ENCODE results near the gene IL1RL2.

Gene IL1RL2

DNA sequence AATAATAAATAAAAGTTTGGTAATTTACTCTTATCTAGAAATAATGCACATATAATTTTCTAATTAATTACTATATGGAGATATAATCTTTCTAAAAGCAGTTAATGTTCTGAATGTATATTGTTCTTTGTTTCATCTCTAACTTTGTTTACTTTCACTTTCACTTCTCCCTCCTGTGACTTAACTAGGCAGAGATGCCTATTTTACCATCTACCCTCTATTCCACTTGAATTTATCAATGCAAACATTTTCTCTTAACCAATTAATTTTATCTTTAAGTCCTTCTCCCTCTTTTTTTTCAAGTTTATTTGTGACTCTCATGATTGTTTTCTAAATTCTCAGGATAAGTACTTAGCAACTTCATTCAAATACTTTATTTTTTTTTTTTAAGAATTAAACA is 69.5 kb downstream of the IL1RL2 start:
- H3K9ac ChIP-seq: no peak overlapping the region

DNA sequence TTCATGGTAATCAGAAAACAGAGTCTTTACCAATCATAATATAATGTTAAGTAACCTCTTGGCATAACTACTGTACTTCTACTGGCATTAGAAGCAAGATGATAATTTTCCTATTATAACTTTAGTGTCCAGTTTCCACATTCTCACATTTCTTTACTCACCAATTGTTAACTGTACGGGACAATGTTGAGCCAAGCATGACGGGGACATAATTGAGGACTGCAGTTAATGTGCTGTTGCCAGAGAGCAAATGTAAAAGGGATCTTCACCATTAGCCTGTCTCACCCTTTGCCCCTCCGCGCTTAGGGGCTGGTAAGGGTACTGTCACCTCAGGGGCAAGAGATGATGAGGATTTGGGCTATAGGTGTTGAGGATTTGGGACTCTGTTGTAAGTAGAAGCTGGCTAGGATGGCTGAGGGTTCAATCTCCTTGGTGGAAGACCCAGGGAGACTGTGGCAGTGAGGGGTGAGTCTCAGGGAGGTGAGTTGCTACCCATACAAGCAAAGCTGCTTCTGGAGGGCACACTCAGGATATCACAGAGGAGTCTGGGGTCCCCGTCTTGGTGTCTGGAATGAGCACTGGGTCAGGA is 70.1 kb downstream of the IL1RL2 start:
- Histone ChIP-seq H3K27ac (no peak overlapping the region), H3K4me3 (IDR thresholded peaks at IDR 0.05; ENCODE audit: insufficient read depth, low read depth, low read length) (no peak overlapping the region), H3K79me2 (ENCODE audit: insufficient read depth, low read depth) (no peaks in the 10 kb centered on the region), H4K20me1 (ENCODE audit: insufficient read depth) (no peaks in the 10 kb centered on the region), H3K4me2 (no peak overlapping the region), H2AFZ (ENCODE audit: low read depth) (no peak overlapping the region), H3K36me3 (ENCODE audit: insufficient read depth) (no peaks in the 10 kb centered on the region), H3K9ac (no peak overlapping the region), H3K4me1 (ENCODE audit: low read depth, poor library complexity, severe bottlenecking) (peaks cover 8% of the 10 kb centered on the region), H3K27me3 (ENCODE audit: insufficient read depth, low read depth) (no peaks in the 10 kb centered on the region)
- TF ChIP-seq, protein P1, sequence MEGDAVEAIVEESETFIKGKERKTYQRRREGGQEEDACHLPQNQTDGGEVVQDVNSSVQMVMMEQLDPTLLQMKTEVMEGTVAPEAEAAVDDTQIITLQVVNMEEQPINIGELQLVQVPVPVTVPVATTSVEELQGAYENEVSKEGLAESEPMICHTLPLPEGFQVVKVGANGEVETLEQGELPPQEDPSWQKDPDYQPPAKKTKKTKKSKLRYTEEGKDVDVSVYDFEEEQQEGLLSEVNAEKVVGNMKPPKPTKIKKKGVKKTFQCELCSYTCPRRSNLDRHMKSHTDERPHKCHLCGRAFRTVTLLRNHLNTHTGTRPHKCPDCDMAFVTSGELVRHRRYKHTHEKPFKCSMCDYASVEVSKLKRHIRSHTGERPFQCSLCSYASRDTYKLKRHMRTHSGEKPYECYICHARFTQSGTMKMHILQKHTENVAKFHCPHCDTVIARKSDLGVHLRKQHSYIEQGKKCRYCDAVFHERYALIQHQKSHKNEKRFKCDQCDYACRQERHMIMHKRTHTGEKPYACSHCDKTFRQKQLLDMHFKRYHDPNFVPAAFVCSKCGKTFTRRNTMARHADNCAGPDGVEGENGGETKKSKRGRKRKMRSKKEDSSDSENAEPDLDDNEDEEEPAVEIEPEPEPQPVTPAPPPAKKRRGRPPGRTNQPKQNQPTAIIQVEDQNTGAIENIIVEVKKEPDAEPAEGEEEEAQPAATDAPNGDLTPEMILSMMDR (conservative IDR thresholded peaks at IDR 0.05; ENCODE audit: low read depth, low read length): no peak

More for the DNA sequence above, 69.5 kb downstream of the IL1RL2 start:
- Histone ChIP-seq H3K4me3 (IDR thresholded peaks at IDR 0.05; ENCODE audit: insufficient read depth, low read depth, low read length) (no peak overlapping the region), H3K4me2 (0 out of 2 replicates have a peak overlapping the region, but pooled peaks have one; percentile 21), H3K36me3 (ENCODE audit: insufficient read depth) (no peaks in the 10 kb centered on the region), H3K4me1 (ENCODE audit: low read depth, poor library complexity, severe bottlenecking) (peaks cover 8% of the 10 kb centered on the region), H3K79me2 (ENCODE audit: insufficient read depth, low read depth) (no peaks in the 10 kb centered on the region), H3K27ac (no peak overlapping the region), H4K20me1 (ENCODE audit: insufficient read depth) (no peaks in the 10 kb centered on the region), H3K27me3 (ENCODE audit: insufficient read depth, low read depth) (no peaks in the 10 kb centered on the region), H2AFZ (ENCODE audit: low read depth) (no peak overlapping the region)
- TF ChIP-seq, protein P1 (conservative IDR thresholded peaks at IDR 0.05; ENCODE audit: low read depth, low read length): no peak

DNA sequence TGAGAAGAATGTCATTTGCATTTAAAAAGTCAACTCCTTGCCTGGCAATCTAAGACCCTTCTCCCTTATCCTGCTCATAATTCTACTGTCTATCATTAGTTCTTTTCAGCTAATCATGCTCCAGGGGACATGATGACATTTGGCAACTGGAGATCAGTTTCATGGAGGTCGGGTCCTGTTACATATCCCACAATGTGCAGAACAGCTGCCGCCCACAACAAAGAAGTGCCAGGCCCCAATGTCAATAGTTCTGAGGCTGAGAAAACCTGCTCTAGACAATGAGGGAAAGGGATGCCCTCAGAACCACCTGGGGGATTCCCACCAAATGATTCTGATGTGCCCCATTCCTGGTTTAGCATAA is 71.2 kb downstream of the IL1RL2 start:
- no peak overlapping the region for H3K27ac ChIP-seq
- H3K4me2 ChIP-seq: no peak overlapping the region
- H4K20me1 ChIP-seq (ENCODE audit: insufficient read depth): no peaks in the 10 kb centered on the region
- H3K36me3 ChIP-seq (ENCODE audit: insufficient read depth): no peaks in the 10 kb centered on the region
- no peak overlapping the region for H3K4me3 ChIP-seq (IDR thresholded peaks at IDR 0.05; ENCODE audit: insufficient read depth, low read depth, low read length)
- H3K9ac ChIP-seq: no peak overlapping the region
- no peaks in the 10 kb centered on the region for H3K27me3 ChIP-seq (ENCODE audit: insufficient read depth, low read depth)
- peaks cover 8% of the 10 kb centered on the region for H3K4me1 ChIP-seq (ENCODE audit: low read depth, poor library complexity, severe bottlenecking)
- TF ChIP-seq, protein P1 (conservative IDR thresholded peaks at IDR 0.05; ENCODE audit: low read depth, low read length): no peak
- H2AFZ ChIP-seq (ENCODE audit: low read depth): no peak overlapping the region
- H3K79me2 ChIP-seq (ENCODE audit: insufficient read depth, low read depth): no peaks in the 10 kb centered on the region

DNA sequence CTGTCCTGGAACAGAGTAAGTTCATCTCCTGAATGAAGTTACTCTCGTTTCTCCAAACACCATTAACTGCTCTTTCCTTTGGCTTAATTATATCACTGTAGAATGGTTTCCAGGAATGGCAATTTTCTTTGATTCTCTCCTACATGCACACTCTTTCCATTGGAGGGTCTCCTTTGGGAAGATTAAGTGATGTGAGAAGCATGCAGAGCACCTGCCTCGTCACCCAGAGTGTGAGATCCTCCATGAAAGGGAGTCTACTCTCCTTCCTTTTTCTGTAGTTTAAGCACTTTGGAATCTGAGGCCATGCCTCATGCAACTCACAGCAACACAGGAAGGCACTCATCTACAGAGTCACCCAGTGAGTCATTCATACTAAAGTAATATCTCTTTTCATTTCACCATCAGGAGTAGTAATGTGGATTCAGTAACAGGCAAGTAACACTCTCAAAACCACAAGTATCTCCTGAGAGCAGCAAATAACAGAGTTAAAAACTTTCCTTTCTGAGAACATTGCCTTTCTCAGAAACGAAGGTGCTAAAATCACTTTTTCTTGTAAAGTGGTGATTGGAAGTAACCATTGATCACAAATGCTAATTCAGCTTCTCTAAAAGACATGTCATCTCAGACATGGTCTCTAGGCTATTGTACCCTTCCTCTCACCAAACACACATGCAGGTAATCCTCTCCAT is 71.7 kb downstream of the IL1RL2 start:
- Histone ChIP-seq H3K36me3 (ENCODE audit: insufficient read depth) (no peaks in the 10 kb centered on the region), H3K9ac (no peak overlapping the region), H3K4me2 (no peak overlapping the region), H3K27ac (no peak overlapping the region), H3K79me2 (ENCODE audit: insufficient read depth, low read depth) (no peaks in the 10 kb centered on the region), H2AFZ (ENCODE audit: low read depth) (no peak overlapping the region), H3K4me3 (IDR thresholded peaks at IDR 0.05; ENCODE audit: insufficient read depth, low read depth, low read length) (no peak overlapping the region), H3K4me1 (ENCODE audit: low read depth, poor library complexity, severe bottlenecking) (peaks cover 8% of the 10 kb centered on the region), H3K27me3 (ENCODE audit: insufficient read depth, low read depth) (no peaks in the 10 kb centered on the region), H4K20me1 (ENCODE audit: insufficient read depth) (no peaks in the 10 kb centered on the region)
- TF ChIP-seq, protein P1 (conservative IDR thresholded peaks at IDR 0.05; ENCODE audit: low read depth, low read length): no peak
